ENCODE measurements around the gene TP63.

The TP63 gene

GRCh38 chr3:189862385-189862998 lies 231.3 kb downstream of the TP63 start:
- TF ChIP-seq EZH2 (IDR thresholded peaks at IDR 0.05; ENCODE audit: borderline replicate concordance, low read length) (no peak), CTCF (IDR thresholded peaks at IDR 0.05; ENCODE audit: low read length) (no peak)
- Histone ChIP-seq H3K36me3 (ENCODE audit: insufficient read depth, low read length) (peaks cover 6% of the 10 kb centered on the region; the same call in 1 of the 2 replicates), H3K9ac (ENCODE audit: low read length) (no peak overlapping the region), H4K20me1 (ENCODE audit: insufficient read depth, low read length) (no peaks in the 10 kb centered on the region), H3K9me3 (ENCODE audit: low read length) (no peaks in the 10 kb centered on the region), H3K4me1 (ENCODE audit: insufficient read depth, low read length, severe bottlenecking) (no peaks in the 10 kb centered on the region), H3K27me3 (ENCODE audit: insufficient read depth, low read length) (no peaks in the 10 kb centered on the region), H3K9me2 (ENCODE audit: low read depth, low read length) (no peaks in the 10 kb centered on the region), H3K4me3 (ENCODE audit: low read depth, low read length, poor library complexity, severe bottlenecking) (no peak overlapping the region), H3K4me2 (ENCODE audit: low read length) (no peak overlapping the region), H2AFZ (ENCODE audit: low read length) (no peak overlapping the region), H3K27ac (ENCODE audit: low read depth, low read length, poor library complexity, severe bottlenecking) (no peak overlapping the region), H3F3A (ENCODE audit: insufficient read depth, low read length) (no peaks in the 10 kb centered on the region), H3K79me2 (ENCODE audit: insufficient read depth, low read length) (no peaks in the 10 kb centered on the region)

- Histone ChIP-seq H3K4me3 (ENCODE audit: low read depth, low read length, poor library complexity, severe bottlenecking) (no peak overlapping the region), H3K27me3 (ENCODE audit: insufficient read depth, low read length) (no peaks in the 10 kb centered on the region), H3K36me3 (ENCODE audit: insufficient read depth, low read length) (peaks cover 11% of the 10 kb centered on the region; the same call in 1 of the 2 replicates), H3K79me2 (ENCODE audit: insufficient read depth, low read length) (no peaks in the 10 kb centered on the region), H3F3A (ENCODE audit: insufficient read depth, low read length) (no peaks in the 10 kb centered on the region), H3K4me1 (ENCODE audit: insufficient read depth, low read length, severe bottlenecking) (no peaks in the 10 kb centered on the region), H3K9ac (ENCODE audit: low read length) (no peak overlapping the region), H3K27ac (ENCODE audit: low read depth, low read length, poor library complexity, severe bottlenecking) (no peak overlapping the region), H2AFZ (ENCODE audit: low read length) (no peak overlapping the region), H3K9me3 (ENCODE audit: low read length) (no peaks in the 10 kb centered on the region), H3K4me2 (ENCODE audit: low read length) (no peak overlapping the region), H3K9me2 (ENCODE audit: low read depth, low read length) (no peaks in the 10 kb centered on the region), H4K20me1 (ENCODE audit: insufficient read depth, low read length) (no peaks in the 10 kb centered on the region)
- TF ChIP-seq EZH2 (IDR thresholded peaks at IDR 0.05; ENCODE audit: borderline replicate concordance, low read length) (no peak), CTCF (IDR thresholded peaks at IDR 0.05; ENCODE audit: low read length) (no peak)
These were observed 231.8 kb downstream of the TP63 start for GRCh38 chr3:189863031-189863430.

- H3K27me3 ChIP-seq (ENCODE audit: insufficient read depth, low read length), result no peaks in the 10 kb centered on the region
- no peak overlapping the region for H3K4me3 ChIP-seq (ENCODE audit: low read depth, low read length, poor library complexity, severe bottlenecking)
- no peaks in the 10 kb centered on the region for H3K79me2 ChIP-seq (ENCODE audit: insufficient read depth, low read length)
- H3K27ac ChIP-seq (ENCODE audit: low read depth, low read length, poor library complexity, severe bottlenecking), result no peak overlapping the region
- H3K36me3 ChIP-seq (ENCODE audit: insufficient read depth, low read length), result peaks cover 11% of the 10 kb centered on the region; the same call in 1 of the 2 replicates
- no peaks in the 10 kb centered on the region for H3K4me1 ChIP-seq (ENCODE audit: insufficient read depth, low read length, severe bottlenecking)
- TF ChIP-seq EZH2 (IDR thresholded peaks at IDR 0.05; ENCODE audit: borderline replicate concordance, low read length) (no peak), CTCF (IDR thresholded peaks at IDR 0.05; ENCODE audit: low read length) (no peak)
- no peak overlapping the region for H3K9ac ChIP-seq (ENCODE audit: low read length)
- H4K20me1 ChIP-seq (ENCODE audit: insufficient read depth, low read length), result no peaks in the 10 kb centered on the region
- no peaks in the 10 kb centered on the region for H3F3A ChIP-seq (ENCODE audit: insufficient read depth, low read length)
- no peaks in the 10 kb centered on the region for H3K9me2 ChIP-seq (ENCODE audit: low read depth, low read length)
- no peaks in the 10 kb centered on the region for H3K9me3 ChIP-seq (ENCODE audit: low read length)
- H2AFZ ChIP-seq (ENCODE audit: low read length), result no peak overlapping the region
- no peak overlapping the region for H3K4me2 ChIP-seq (ENCODE audit: low read length)
These were observed 236.9 kb downstream of the TP63 start for GRCh38 chr3:189868061-189868460.
